Measurements from ENCODE around the gene EIF4B. TPM values are rescaled to one million over a fixed set of nuclear protein-coding genes. Genes with fewer than 3 reads are reported as not detected.

Gene EIF4B
- total and polyA plus RNA-seq, 2 of the 8 experiments (the other 6 are each of a cell fraction or from before 2014, with no cell fraction given): 269 to 816 TPM

GRCh38 chr12:52956987-52957386 is 49.3 kb upstream of the EIF4B start:
- Histone ChIP-seq H3K79me2 (ENCODE audit: control insufficient read depth in 1 of 2, insufficient read depth in 2 of 2, low read length in 2 of 2) (no peaks in the 10 kb centered on the region), H3K79me1 (ENCODE audit: low read depth, low read length) (no peaks in the 10 kb centered on the region), H3K23me2 (ENCODE audit: low read depth, low read length) (no peaks in the 10 kb centered on the region), H4K8ac (ENCODE audit: extremely low read depth, insufficient read depth, low read length) (no peak overlapping the region), H2BK5ac (ENCODE audit: low read depth, low read length) (no peak overlapping the region), H2BK120ac (replicated peaks; ENCODE audit: low read depth, low read length) (no peak overlapping the region), H2AFZ (ENCODE audit: low read length) (no peak overlapping the region), H4K20me1 (replicated peaks in 1 of 2; ENCODE audit: control insufficient read depth in 1 of 2, insufficient read depth in 2 of 2, low read length in 2 of 2) (peaks cover 0 to 6% of the 10 kb centered on the region in 2 experiments), H3K27me3 (replicated peaks in 1 of 4; ENCODE audit: control insufficient read depth in 3 of 4, extremely low read depth in 1 of 4, insufficient read depth in 3 of 4, low read length in 3 of 4) (no peaks in the 10 kb centered on the region), H2BK12ac (ENCODE audit: low read depth, low read length) (no peak overlapping the region), H4K91ac (replicated peaks; ENCODE audit: insufficient read length, low read length) (no peak overlapping the region), H2BK20ac (ENCODE audit: low read length) (no peak overlapping the region), H3K4ac (replicated peaks; ENCODE audit: insufficient read length, low read depth, low read length) (no peak overlapping the region), H3K14ac (ENCODE audit: insufficient read length) (no peak overlapping the region), H2AK5ac (ENCODE audit: low read depth, low read length) (no peak overlapping the region), H3K9ac (replicated peaks in 1 of 4; ENCODE audit: extremely low read depth in 1 of 4, low read depth in 3 of 4, low read length in 3 of 4) (no peak overlapping the region), H3K4me1 (replicated peaks in 1 of 4; ENCODE audit: control insufficient read depth in 3 of 4, insufficient read depth in 4 of 4, low read length in 3 of 4) (no peaks in the 10 kb centered on the region; a peak in 1 of 7 replicates), H3K9me3 (ENCODE audit: insufficient read depth in 2 of 2, low read depth in 1 of 2, low read length in 1 of 2) (no peaks in the 10 kb centered on the region), H3K4me2 (ENCODE audit: insufficient read depth in 1 of 2, low read depth in 2 of 2, low read length in 2 of 2) (no peak overlapping the region), H3K56ac (replicated peaks; ENCODE audit: insufficient read length, low read depth, low read length) (no peak overlapping the region), H3K23ac (ENCODE audit: insufficient read length) (no peak overlapping the region), H3K27ac (ENCODE audit: low read depth, low read length) (no peak overlapping the region), H3K36me3 (ENCODE audit: control insufficient read depth in 2 of 4, insufficient read depth in 4 of 4, low read length in 3 of 4) (peaks cover 7 to 15% (median 11%) of the 10 kb centered on the region in 4 experiments; a peak in 6 of 8 replicates), H2BK15ac (ENCODE audit: low read length) (no peak overlapping the region), H4K5ac (ENCODE audit: insufficient read length, low read depth, low read length) (no peak overlapping the region), H3K18ac (ENCODE audit: extremely low read depth, low read length) (no peak overlapping the region), H3K4me3 (ENCODE audit: extremely low read depth in 1 of 4, insufficient read depth in 2 of 4, low read depth in 3 of 4, low read length in 4 of 4) (no peak overlapping the region)
- WGBS, 2 experiments (ENCODE audit: extremely low coverage in 1 of 2, insufficient coverage in 1 of 2, insufficient read length in 1 of 2, insufficient replicate concordance in 2 of 2, low coverage in 1 of 2, low lambda C conversion rate in 2 of 2, missing lambda C conversion rate in 1 of 2): 68% methylated on average over 5 of the region's 5 CpGs; no CpG with 5 or more reads in 1 of the 2 experiments
- FAIRE-seq (no peak), DNase-seq (ENCODE audit: low read depth in 1 of 2, low spot score in 2 of 2) (no peak)
- CTCF ChIA-PET (ENCODE audit: partially characterized antibody): interaction anchor here (0.8 to 3.4 kb wide), 17 partner anchors 9 to 800 kb away, joined by 3 to 29 read pairs (median 4); partner anchors contain the start of gene KRT8
- POLR2A ChIA-PET (ENCODE audit: partially characterized antibody): interaction anchor here (0.6 to 2.4 kb wide), 14 partner anchors 8 to 69 kb away, joined by 3 to 14 read pairs (median 6); partner anchors contain the start of genes EIF4B, KRT18 and KRT8
- TF ChIP-seq SP4 (IDR thresholded peaks at IDR 0.05; ENCODE audit: low read length) (no peak), CBX5 (IDR thresholded peaks at IDR 0.05; ENCODE audit: low read depth, low read length) (no peak)
